ENCODE measurements around the gene POMP.
A peak's percentile ranks its signal among the peaks of the same experiment; 100 is the strongest.
"Not testable (repeated sequence)": the region's sequence is repeated elsewhere in the genome, so short reads cannot be mapped to it uniquely, and the experiment has no call there.

Gene POMP

DNA sequence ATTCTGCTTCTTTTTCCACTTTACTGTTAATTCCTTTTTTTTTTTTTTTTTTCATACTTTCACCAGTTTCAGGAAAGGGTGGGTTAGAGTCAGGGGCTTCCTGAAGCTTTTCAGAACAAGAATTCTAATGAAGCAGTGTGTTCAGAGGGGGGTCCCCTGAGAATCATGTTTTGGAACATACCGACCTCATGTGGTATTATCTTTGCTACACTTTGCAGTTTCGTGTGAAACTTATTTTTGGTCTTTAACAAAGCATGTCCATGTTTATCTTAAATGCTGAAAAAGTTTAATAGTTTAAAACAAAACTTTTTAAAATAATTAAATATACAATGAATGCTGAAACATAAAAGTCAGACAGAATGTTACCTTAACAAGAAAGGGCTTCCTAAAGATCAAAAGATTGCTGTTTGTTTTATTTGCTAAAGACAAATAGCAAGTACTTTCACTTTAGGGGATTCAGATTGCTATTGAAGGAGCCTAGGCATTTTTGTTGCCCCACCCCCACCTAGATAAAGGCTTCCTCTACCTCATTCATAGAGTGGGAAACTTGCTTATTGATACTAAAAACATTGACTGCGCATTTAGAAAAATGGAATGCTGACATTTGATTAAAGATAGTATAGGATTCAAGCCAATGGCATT is 21.1 kb upstream of the POMP start:
- no peak for DNase-seq (ENCODE audit: low spot score)

DNA sequence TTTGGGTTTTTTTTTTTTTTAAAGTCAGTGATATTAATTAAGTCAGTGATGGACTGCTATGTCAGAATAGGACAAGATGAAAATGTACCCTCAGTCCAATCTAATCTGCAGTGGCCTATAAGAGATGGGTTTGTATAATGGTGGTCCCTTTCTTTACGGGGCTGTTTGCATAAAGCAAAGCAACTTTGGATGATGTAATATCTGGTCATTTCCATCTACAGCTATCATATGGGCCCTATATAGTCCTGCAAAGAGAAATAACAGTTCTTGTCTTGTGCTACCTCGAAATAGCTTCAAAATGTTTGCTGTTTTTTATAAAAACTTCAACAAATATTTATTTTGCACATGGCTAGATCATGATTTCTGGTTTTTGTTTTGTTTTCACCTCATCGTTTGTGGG is 20.2 kb upstream of the POMP start:
- no peak for DNase-seq (ENCODE audit: low spot score)

DNA sequence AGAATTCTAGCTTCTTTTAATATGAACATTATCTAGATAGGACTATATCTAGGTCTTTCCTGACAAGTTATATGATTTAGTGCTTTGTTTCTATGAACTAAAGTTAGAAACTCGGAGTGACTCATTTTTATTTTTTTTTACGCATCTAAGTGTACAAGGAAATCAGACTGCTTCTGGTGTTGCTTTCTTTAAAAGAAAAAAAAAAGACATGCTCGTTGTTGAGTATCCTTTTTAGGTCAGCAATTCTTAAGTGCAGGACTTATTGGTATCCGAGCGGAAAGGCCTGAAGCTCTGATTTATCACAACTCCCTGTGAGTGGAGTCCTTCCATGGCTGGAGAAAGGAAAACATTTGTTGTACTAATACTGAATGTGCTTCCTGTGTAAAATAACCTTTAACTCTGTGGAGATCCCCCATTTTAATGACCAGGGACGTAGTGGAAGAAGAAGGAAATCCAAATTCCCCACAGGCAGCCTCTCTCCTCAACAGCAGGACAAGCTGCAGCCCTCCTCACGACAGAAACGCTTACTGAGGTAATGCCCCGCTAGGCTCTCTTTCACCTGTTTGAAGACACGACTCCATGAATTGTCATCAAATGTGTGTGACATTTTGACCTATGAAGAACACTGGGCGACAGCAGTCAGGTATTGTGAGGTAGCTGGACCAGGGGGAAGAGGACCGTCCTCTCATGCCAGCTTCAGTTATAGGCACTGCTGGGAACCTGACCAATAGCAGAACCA is 17.9 kb upstream of the POMP start:
- DNase-seq (ENCODE audit: low spot score) = no peak

DNA sequence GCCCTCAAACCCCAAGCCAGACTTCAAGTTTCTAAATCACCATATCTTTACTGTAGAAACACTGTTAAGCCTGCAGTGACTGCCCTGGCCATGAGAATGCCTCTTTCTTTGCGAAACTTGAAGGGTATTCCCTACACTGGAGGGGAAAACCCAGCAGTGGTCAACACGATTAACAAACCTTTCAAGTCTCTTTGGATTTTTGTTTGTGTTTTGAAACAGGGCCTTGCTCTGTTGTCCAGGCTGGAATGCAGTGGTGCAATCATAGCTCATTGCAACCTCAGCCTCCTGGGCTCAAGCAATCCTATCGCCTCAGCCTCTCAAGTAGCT is 17.4 kb upstream of the POMP start:
- DNase-seq (ENCODE audit: low spot score) = no peak

DNA sequence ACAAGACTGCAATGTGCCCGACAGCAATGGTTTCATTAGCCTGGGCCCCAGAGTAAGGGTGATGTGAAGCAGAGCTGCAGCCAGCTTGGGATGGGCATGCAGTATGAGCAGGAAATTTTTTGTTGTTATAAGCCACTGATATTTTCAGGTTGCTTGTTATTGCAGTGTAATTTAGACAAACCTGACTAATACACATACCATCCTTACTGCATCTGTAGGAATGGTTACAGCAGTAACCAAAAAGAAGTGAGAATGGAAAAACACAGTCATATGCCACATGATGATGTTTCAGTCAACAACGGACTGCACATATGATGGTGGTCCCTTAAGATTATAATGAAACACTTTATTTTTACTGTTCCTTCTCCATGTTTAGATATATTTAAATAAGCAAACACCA is 8.6 kb upstream of the POMP start:
- DNase-seq (ENCODE audit: low spot score) = no peak

DNA sequence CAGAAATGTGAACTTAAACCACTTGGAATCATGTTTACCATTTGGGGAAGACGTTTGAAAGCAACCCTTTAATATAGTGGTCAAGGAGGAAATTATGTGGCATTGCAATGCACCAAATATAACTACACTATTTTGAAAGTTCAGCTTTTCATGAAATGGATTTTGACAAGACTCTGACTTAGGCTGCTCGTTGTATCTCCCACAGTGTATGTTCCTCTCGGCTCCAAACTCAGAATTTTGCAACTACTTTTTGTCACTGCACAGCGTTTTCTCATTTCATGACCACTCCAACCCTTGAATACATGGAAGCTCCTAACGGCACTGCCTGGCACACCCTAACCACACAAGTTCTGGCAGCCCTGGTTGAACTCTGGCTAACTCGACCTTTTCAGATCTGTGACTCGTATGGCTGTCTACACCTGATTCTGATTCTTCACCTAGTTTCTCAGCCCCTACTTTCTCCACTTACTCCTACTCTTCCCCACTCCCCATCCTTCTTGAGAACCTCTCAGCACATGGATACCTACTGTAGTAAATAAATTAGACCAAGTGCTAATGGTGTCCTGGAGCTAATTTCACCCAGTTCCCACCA is 7.0 kb upstream of the POMP start:
- no peak for DNase-seq (ENCODE audit: low spot score)

DNA sequence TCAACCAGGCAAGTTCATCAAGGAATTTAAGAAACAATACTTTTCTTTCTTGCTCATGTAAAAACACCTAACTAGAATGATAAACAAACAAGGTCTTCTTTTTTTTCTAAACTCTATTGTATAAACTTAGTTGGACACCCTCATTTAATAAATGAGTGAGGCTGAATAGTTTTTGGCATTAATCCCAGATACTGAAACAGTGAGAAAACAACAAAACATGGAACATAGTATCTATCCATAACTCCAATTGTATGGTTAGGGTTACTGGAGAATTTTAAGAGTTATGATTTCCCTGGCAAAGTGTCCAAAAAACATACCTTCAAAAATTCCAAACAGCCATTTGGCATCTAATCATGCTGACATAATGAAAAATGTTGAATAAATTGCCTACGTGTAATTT is 5.8 kb upstream of the POMP start:
- DNase-seq (ENCODE audit: low spot score) = no peak

DNA sequence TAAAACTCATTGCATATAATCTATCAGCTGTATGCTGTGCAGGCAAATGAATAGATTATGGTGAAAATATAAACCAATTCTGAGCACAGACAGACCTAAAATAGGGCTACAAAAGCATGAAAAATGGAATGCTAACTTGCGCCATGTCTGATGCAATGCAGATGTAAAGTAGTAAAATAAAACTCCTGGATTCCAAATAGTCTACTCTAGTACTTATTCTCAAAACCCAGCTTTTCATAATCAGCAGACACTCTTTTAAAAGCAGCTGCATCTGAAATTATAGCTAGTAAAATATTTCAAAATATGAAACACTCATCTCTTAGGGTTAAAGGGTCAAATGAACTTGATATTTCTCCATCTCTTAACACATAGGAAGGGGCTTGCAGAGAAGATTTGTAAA is 4.7 kb upstream of the POMP start:
- DNase-seq (ENCODE audit: low spot score) = no peak

DNA sequence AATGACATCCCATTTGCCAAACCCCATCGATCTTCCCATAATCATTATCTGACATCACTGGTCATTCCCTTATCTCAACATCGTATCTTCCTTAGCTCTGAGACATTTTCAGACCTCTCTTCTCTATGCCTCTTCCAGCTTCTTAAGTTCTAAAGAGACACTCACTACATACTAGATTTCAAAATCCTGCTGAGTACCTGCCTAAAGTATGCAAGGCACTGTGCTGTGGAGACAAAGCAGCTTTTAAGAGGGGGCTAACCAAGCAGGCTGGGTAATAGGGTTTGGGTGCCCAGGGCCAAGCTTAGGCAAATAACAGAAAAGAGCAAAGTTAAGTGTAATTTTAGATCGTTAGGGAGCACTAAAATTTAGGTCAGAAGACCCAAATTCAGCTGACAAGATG is 3.4 kb upstream of the POMP start:
- DNase-seq (ENCODE audit: low spot score) = peak; percentile 17

DNA sequence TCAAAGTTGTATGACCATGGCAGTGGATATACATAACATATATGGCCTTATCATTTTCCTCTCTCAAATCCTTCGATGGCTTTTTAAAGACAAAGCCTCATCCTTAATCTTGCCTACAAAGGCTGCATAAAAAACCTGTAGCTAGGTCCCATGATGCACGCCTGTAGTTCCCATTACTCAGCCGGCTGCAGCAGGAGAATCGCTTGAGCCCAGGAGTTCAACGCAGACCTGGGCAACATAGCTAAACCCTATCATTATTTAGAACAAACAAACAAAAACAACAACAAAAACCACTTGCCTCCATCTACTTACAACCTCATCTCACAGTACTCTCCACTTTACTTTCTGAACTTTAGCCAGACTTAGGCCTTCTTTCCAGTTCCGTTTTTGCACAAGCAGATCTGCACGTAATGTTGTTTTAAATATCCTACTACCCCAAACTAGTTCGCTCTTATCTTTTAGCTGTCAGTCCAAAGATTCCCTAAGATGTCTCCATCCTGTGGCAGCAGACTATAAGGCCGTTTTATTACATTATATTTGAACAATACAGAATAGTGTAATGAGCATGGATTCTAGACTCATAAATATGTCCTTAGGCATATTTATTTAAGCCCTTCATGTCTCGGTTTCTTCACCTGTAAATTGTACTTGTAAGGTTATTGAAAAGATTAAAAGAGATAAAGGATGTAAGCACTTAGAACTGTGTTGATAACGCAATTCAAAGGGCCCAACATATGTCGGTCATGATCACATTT is 969 bp upstream of the POMP start:
- peak; percentile 8 for DNase-seq (ENCODE audit: low spot score)

DNA sequence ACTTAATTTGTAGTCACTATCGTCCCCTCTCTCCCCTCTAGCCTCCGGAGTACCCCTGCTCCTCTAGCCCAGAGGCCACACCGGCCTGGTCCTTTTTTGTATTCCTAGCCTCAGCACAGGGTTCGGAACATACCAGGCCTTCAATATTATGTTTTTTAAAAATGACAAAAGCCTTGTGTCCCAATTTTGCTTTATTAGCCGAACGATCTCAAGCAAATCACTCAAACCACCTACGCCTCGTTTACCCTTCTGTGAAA is 463 bp upstream of the POMP start:
- peak; percentile 8 for DNase-seq (ENCODE audit: low spot score)

DNA sequence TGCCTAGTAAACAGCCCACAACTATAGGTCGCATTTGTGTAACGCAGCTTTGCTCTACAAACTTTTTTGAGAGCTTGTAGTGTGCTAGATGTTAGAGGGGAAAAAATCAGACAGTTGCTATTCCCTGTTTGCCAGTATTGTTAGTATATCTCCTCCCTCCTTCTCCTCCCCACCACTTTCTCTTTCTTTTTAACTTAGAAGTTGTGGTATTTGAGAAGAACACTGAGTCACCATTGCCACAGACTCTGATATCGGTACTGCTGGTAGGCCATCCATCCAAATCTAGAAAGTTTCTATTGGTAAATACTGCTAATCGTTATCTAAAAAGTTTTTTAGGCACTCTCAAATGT is 666 bp downstream of the POMP start:
- DNase-seq (ENCODE audit: low spot score) = peak; percentile 60

DNA sequence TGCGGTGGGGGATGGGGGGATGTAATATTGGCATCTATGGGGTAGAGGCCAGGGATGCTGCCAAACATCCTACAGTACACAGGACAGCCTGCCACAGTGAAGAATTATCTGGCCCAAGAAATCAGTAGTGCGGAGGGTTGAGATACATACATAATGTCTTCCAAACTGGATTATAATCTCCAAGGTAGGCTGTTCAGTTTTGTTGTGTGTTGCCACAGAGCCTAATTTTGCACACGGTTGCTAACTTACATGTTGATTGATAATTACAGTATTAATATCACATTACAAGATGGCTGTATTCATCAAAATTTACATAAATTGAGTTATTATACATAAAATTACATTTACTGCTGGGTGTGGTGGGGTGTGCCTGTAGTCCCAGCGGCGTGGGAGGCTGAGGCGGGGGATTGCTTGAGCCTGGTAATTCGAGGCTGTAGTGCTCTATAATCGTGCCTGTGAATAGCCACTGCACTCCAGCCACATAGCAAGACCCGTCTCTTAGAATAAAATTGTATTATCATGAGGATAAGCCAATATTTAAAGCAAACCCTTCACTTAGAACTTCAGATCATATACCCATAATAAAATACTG is 8.1 kb downstream of the POMP start:
- DNase-seq (ENCODE audit: low spot score) = no peak

DNA sequence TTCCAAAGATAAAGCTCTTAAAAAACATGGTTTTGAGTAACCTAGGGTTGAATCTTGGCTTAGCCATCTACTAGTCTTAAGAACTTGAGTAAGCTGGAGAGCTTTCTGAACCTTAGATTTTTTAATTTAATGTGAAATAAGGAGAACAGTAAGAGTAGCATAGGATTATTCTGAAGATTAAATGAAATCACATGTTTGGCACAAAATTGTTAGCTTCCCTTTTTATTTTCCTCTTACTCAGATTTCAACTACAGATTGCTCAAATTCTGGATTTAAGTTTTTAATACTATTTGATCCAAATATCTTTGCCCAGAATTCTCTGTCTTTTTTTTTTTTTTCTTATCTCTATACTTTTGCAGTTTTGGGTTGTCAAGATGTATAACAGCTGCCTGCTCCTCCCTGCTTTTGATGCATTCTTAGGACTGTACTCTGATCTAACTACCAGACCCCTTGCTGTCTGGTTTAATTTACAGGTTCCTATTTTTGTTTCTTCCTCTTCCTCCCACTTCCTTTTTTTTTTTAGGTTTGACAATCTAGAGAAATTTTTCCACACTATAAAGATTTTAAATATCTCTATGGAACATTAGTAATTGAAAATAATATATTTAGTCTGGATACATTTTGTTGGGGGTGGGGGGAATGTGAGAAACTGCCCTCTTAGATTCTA is 12.3 kb downstream of the POMP start:
- no peak for DNase-seq (ENCODE audit: low spot score)

DNA sequence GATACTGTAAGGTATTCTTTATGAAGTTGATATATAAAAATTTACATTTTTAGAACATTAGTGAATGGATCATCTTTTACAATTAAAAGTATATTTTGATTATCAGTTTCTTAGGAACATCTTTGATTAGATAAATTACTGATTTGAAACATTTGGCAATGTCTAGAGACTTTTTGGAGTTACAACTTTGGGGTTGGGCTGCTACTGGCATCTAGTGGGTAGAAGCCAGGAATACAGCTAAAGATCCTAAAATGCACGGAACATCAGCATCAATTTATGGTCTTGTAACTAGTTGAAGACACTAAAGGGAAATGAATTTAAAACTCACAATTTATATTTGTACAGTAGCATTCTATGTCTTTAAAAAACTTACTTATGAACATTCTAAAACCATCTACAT is 19.9 kb downstream of the POMP start:
- no peak for DNase-seq (ENCODE audit: low spot score)

DNA sequence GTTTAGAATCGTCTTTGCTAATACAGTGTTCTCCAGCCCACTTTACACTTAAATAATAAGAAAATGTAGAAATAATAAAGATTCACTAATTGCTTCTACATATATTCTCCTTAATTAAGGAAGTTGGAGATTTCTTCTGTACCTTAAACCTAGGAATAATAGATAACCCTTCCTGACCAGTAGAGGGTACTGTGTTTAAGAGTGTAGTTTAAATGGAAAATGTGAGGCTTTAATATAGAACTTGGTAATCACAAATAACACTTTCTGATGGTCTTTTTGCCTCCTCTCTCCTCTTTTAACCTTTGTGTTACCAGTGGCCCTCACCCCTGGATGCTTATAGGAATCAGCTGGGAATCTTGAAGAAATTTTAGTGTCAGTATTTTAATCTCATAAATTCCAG is 20.7 kb downstream of the POMP start:
- DNase-seq (ENCODE audit: low spot score) = peak; percentile 28

DNA sequence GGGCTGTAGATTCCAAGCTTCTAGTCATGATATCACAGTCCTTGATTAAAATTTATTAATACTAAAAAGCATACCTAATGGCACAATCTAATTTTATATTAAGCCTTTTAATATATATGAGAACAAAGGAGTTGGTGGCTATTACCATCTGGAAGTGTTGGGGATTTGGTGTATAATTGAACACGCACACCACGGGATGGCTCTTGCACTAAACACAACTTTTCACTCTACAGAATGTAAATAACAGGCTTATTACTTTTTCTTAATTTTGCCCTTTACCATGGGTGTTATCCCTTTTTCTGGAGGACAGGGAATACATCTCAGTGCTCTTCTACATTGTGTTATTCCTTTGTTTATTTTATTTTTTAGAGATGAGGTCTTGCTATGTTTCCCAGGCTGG is 21.6 kb downstream of the POMP start:
- DNase-seq (ENCODE audit: low spot score) = no peak

DNA sequence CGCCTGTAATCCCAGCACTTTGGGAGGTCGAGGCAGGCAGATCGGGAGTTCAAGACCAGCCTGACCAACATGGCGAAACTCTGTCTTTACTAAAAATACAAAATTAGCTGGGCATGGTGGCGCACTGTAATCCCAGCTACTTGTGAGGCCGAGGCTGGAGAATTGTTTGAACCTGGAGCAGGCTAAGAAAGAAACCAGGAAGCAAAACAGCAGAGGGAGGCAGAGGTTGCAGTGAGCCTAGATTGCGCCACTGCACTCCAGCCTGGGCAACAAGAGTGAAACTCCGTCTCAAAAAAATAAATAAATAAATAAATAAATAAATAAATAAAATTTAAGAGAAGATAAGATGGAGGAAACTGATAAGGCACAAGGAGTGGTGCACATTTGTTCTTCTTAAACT is 24.2 kb downstream of the POMP start:
- DNase-seq (ENCODE audit: low spot score) = not testable (repeated sequence)

DNA sequence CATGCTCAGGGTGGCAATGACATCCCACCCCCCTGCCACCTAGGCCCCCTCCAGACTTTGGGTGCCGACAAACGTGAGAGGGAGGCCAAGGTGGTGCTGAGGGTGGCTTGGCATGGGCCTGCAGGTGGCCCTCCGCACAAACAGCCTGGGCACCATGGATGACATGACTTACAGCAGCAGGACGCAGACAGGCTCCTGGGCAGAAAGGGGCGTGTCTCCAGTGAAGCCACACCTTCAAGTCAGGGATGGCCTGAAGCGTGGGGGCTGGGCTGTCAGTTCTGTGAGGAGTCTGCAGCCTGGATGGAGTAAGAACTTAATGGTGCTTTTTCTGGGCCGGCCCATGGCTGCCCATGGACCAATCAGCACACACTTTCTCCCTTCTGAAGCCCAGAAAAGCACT is 25.3 kb downstream of the POMP start:
- peak; percentile 9 for DNase-seq (ENCODE audit: low spot score)

DNA sequence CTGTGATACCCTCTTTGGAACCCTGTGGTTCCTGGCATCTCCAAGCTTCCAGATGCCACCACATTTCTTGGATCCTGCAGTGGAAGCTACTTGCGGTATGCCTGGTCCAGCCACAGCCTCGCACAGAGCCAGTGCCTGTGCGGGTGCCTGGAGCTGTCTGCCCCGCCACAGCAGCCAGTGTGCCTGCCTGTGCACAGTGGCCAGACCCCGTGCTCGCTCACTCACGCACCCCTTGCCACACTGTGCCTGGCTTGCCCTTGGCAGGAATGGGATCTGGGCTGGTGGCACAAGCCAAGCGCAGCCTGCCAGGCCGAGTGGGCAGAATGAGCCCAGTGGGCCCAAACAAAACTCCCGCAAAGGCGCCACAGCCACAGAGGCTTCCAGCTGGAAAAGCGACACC is 26.2 kb downstream of the POMP start:
- DNase-seq (ENCODE audit: low spot score) = no peak

DNA sequence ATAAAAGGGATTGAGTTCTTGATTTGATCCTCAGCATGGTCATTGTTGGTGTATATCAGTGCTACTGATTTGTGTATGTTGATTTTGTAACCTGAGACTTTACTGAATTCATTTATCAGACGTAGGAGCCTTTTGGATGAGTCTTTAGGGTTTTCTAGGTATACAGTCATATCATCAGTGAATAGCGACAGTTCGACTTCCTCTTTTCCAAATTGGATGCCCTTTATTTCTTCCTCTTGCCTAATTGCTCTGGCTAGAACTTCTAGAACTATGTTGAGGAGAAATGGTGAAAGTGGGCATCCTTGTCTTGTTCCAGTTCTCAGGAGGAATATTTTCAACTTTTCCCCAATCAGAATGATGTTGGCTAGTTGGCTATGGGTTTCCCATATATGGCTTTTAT is 27.0 kb downstream of the POMP start:
- DNase-seq (ENCODE audit: low spot score) = no peak

DNA sequence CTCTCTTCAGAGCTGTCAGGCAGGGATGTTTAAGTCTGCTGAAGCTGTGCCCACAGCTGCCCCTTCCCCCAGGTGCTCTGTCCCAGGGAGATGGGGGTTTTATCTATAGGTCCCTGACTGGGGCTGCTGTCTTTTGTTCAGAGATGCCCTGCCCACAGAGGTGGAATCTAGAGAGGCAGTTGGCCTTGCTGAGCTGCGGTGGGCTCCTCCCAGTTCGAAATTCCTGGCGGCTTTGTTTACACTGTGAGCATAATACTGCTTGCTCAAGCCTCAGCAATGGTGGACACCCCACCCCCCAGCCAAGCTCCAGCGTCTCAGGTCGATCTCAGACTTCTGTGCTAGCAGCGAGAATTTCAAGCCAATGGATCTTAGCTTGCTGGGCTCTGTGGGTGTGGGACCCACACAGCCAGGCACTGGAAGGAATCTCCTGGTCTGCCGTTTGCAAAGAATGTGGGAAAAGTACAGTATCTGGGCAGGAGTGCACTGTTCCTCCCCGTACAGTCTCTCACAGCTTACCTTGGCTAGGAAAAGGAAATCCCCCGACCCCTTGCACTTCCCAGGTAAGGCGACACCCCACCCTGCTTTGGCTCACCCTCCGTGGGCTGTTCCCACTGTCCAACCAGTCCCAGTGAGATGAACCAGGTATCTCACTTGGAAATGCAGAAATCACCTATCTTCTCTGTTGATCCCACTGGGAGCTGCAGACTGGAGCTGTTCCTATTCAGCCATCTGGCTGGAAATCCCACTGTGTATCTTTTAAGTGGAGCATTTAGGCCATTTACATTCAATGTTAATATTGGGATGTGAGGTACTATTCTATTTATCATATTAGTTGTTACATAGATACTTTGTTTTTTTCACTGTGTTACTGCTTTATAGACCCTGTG is 34.9 kb downstream of the POMP start:
- DNase-seq (ENCODE audit: low spot score) = peak; percentile 65

Data from kidney tubule cell (primary cell).